IPS-15b (cell line): Measurements from ENCODE around the gene HMCN1.
"Not testable (repeated sequence)": the region's sequence is repeated elsewhere in the genome, so short reads cannot be mapped to it uniquely, and the experiment has no call there.

Source experiments
- H3K27me3 ChIP-seq: one replicate; pipeline ENCODE4 v1.6.1; 2013; ENCODE audit warnings: low read length; ENCODE audit not compliant: control insufficient read depth, insufficient read depth
- H3K36me3 ChIP-seq: one replicate; pipeline ENCODE4 v1.6.1; 2013; ENCODE audit warnings: low read length; ENCODE audit not compliant: control insufficient read depth, insufficient read depth
- H3K4me1 ChIP-seq: one replicate; pipeline ENCODE4 v1.6.1; 2013; ENCODE audit warnings: mild to moderate bottlenecking, low read length; ENCODE audit not compliant: control insufficient read depth, insufficient read depth
- H3K4me3 ChIP-seq: one replicate; pipeline ENCODE4 v1.5.1; 2013; ENCODE audit warnings: low read depth, low read length
- H3K9ac ChIP-seq: one replicate; pipeline ENCODE4 v1.6.1; 2013; ENCODE audit warnings: low read depth, mild to moderate bottlenecking, low read length
- H3K9me3 ChIP-seq: one replicate; pipeline ENCODE4 v1.6.1; 2013; ENCODE audit warnings: mild to moderate bottlenecking, low read length; ENCODE audit not compliant: control insufficient read depth, insufficient read depth

Gene HMCN1

DNA sequence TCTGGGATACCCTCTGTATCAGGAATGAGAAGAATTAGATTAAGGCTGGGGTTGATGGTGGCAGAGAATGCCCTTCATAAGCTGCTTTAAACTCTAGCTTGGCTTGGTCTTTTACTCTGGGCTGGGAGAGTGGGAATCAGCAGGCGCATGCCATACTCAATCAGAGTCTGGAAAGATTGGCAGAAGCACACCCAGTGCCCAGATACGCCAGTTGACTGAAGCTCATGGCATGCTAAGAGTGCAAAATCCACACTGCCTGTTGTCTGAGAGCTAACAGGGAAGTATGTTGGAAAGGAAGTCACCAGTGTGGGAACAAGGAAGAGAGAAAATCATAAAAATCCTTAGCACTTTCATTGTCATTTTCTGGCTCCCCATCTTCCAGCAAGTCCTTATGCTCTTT is 53.0 kb downstream of the HMCN1 start:
- no peaks in the 10 kb centered on the region for H3K36me3 ChIP-seq
- no peaks in the 10 kb centered on the region for H3K9me3 ChIP-seq
- H3K4me3 ChIP-seq = no peak overlapping the region
- no peaks in the 10 kb centered on the region for H3K27me3 ChIP-seq
- no peaks in the 10 kb centered on the region for H3K4me1 ChIP-seq
- no peak overlapping the region for H3K9ac ChIP-seq

DNA sequence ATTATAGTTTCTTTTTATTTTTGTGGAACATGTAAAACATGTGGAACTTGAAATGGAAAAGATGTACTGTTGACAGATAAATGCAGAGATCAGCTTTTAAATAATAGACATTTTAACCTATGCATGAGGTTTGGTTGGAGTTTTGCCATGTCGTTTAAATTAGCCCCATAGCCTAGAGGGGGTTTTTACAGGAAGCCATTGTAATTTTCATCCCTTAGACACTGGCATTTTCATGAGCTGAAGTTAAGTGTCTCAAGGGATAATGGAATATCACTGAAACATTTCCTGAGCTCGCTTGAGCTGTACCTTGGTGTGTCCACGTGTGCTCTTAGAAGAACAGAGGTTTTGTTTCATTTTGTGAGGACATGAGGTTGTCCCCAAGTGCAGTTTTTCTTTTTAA is 54.2 kb downstream of the HMCN1 start:
- H3K4me3 ChIP-seq = no peak overlapping the region
- no peaks in the 10 kb centered on the region for H3K27me3 ChIP-seq
- H3K36me3 ChIP-seq = no peaks in the 10 kb centered on the region
- no peaks in the 10 kb centered on the region for H3K9me3 ChIP-seq
- no peak overlapping the region for H3K9ac ChIP-seq
- H3K4me1 ChIP-seq = no peaks in the 10 kb centered on the region

- Histone ChIP-seq H3K4me1 (no peaks in the 10 kb centered on the region), H3K36me3 (no peaks in the 10 kb centered on the region), H3K4me3 (no peak overlapping the region), H3K9me3 (no peaks in the 10 kb centered on the region), H3K9ac (no peak overlapping the region), H3K27me3 (no peaks in the 10 kb centered on the region)
These were observed 55.5 kb downstream of the HMCN1 start for GRCh38 chr1:185789501-185790193.

GRCh38 chr1:185790194-185790735 is 56.1 kb downstream of the HMCN1 start:
- H3K4me3 ChIP-seq = no peak overlapping the region
- no peaks in the 10 kb centered on the region for H3K9me3 ChIP-seq
- H3K9ac ChIP-seq = no peak overlapping the region
- H3K4me1 ChIP-seq = no peaks in the 10 kb centered on the region
- H3K27me3 ChIP-seq = no peaks in the 10 kb centered on the region
- no peaks in the 10 kb centered on the region for H3K36me3 ChIP-seq

- Histone ChIP-seq H3K9ac (no peak overlapping the region), H3K4me1 (no peaks in the 10 kb centered on the region), H3K4me3 (no peak overlapping the region), H3K36me3 (no peaks in the 10 kb centered on the region), H3K9me3 (no peaks in the 10 kb centered on the region), H3K27me3 (no peaks in the 10 kb centered on the region)
These were observed 57.8 kb downstream of the HMCN1 start for GRCh38 chr1:185792040-185792439.

DNA sequence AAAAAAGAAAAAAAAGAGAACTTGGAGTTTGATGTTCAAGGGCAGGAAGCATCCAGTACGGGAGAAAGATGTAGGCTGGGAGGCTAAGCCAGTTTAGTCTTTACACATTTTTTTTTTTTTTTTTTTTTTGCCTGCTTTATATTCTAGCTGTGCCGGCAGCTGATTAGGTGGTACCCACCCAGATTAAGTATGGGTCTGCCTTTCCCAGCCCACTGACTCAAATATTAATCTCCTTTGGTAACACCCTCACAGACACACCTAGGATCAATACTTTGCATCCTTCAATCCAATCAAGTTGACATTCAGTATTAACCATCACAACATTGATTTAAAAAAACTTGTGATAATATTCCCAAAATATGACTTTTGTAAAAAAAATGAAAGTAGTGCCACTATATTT is 60.3 kb downstream of the HMCN1 start:
- not testable (repeated sequence) for H3K4me1 ChIP-seq, H3K4me3 ChIP-seq, H3K9ac ChIP-seq, H3K9me3 ChIP-seq, H3K27me3 ChIP-seq, H3K36me3 ChIP-seq

- no peak overlapping the region for H3K9ac ChIP-seq
- H3K36me3 ChIP-seq = no peaks in the 10 kb centered on the region
- no peaks in the 10 kb centered on the region for H3K9me3 ChIP-seq
- H3K27me3 ChIP-seq = no peaks in the 10 kb centered on the region
- H3K4me1 ChIP-seq = no peaks in the 10 kb centered on the region
- H3K4me3 ChIP-seq = no peak overlapping the region
These were observed 61.0 kb downstream of the HMCN1 start for GRCh38 chr1:185795181-185795580.

- Histone ChIP-seq H3K27me3 (no peaks in the 10 kb centered on the region), H3K9ac (no peak overlapping the region), H3K36me3 (no peaks in the 10 kb centered on the region), H3K9me3 (no peaks in the 10 kb centered on the region), H3K4me3 (no peak overlapping the region), H3K4me1 (no peaks in the 10 kb centered on the region)
These were observed 64.3 kb downstream of the HMCN1 start for GRCh38 chr1:185798505-185798904.

GRCh38 chr1:185803241-185803640 is 69.0 kb downstream of the HMCN1 start:
- H3K9ac ChIP-seq = no peak overlapping the region
- H3K27me3 ChIP-seq = no peaks in the 10 kb centered on the region
- no peaks in the 10 kb centered on the region for H3K4me1 ChIP-seq
- no peaks in the 10 kb centered on the region for H3K9me3 ChIP-seq
- no peak overlapping the region for H3K4me3 ChIP-seq
- no peaks in the 10 kb centered on the region for H3K36me3 ChIP-seq

DNA sequence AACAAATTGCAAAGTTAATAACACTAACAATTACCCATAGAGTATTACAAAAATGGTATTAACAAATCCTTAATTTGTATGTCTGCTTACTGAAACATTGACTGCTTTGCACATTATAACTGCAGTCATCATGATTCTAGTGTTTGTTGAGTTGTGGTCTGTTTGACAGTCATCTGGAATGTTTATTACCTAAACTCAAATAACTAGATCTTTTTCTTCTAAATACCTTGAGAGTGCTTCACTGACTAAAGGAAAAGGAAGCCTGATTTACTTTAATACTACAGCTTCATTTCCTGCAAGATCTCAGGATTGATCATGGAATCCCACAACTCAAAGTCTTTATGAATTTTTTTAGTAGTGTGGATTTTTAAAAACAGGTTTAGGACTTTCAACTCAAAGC is 70.0 kb downstream of the HMCN1 start:
- Histone ChIP-seq H3K9me3 (no peaks in the 10 kb centered on the region), H3K27me3 (no peaks in the 10 kb centered on the region), H3K9ac (no peak overlapping the region), H3K4me3 (no peak overlapping the region), H3K4me1 (no peaks in the 10 kb centered on the region), H3K36me3 (no peaks in the 10 kb centered on the region)

DNA sequence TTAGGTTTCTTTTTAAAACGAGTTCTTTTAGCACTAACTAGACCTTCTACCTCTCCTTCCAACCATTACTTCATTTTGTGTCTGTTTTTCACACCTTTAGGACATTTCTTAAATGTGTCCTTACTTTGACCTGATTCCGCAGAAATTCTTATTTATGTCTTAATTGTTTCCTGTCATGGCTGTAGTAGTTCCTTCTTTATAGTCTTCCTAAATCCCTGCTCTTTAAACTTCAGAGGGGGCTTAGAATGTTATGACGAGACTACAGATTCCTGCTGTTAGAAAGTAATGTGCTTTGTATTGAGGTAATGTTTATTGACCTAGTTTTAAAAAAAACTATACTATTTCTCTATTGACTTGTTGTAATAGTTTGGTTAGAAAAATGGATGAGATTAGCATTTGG is 70.4 kb downstream of the HMCN1 start:
- Histone ChIP-seq H3K27me3 (no peaks in the 10 kb centered on the region), H3K9ac (no peak overlapping the region), H3K36me3 (no peaks in the 10 kb centered on the region), H3K4me3 (no peak overlapping the region), H3K4me1 (no peaks in the 10 kb centered on the region), H3K9me3 (no peaks in the 10 kb centered on the region)

GRCh38 chr1:185807275-185807674 is 73.1 kb downstream of the HMCN1 start:
- H3K9me3 ChIP-seq = no peaks in the 10 kb centered on the region
- no peaks in the 10 kb centered on the region for H3K36me3 ChIP-seq
- no peaks in the 10 kb centered on the region for H3K4me1 ChIP-seq
- H3K4me3 ChIP-seq = no peak overlapping the region
- H3K9ac ChIP-seq = no peak overlapping the region
- no peaks in the 10 kb centered on the region for H3K27me3 ChIP-seq
